GM21737 (cell line): Measurements from ENCODE around the gene FKBP2.

ENCODE experiments used
- ATAC-seq: cut with Tn5 transposase; IDR thresholded peaks from one replicate; pipeline ENCODE4 v1.9.1; 2021; ENCODE audit warnings: mild to moderate bottlenecking, moderate library complexity; ENCODE audit not compliant: unreplicated experiment

The FKBP2 gene

DNA sequence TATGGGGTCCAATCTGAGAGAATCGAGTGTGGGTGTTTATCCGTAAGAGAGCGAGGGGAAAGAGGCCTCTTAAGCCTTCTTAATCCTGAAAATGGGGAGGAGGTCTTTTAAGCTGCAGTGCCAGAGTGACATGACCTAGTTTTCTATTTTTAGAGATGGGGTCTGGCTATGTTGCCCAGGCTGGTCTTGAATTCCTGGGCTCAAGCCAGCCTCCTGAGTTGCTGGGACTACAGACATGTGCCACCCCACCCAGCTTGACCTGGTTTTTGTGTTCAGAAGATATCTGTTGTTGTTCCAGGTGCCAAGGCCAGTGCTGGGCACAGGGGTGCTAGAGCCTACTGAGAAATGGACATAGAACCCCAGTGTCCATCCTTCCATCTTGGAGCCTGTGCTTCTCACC lies 42.2 kb downstream of the FKBP2 start:
- ATAC-seq: no peak

DNA sequence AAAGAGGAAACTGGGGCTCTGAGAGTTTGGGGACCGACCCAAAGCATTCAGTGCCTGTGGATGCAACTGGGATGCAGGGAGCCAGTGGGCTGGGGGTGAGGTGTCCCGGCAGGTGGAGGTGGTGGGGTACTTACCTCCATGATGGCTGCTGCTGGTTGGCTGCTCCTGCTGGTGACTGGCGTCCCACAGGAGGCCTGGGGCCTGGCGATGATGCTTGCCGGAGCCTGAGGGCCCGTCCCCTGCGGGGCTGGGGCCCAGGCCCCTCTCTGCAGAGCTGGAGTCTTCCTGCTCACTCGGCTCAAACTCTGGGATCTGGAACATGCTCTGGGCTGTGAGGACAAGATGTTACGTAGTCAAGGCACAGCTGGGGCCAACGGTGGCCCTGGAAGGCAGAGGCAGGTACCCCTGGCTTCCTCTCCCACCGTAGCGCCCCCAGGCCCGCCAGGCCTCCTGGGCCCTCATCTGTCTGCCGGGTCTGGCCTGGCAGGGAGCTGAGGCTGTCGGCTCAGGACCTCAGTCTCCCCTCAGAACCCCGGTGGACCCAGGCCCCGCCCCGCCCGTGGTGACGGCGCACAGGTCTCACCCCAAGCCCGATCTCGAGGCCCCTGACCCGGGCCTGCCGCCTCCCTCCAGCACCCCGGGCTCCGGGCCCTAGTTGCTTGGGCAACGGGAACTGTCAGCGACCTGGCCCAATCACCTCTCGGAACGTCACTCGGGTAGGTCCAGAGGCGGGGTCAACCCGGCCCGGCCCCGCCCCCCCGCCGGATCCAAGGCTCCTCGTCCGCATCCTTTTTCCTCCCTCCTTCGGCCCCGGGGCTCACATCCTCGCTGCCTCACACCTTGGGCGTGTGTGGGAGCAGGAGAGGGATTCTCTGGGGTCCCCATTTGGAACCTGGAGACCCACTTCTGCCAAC lies 43.4 kb downstream of the FKBP2 start, which contains the start of gene BAD:
Gene BAD, minus strand, starts transcription at position 618 of the 914 bp plus-strand sequence. Its CDS starts 297 bp downstream, at position 321.
- ATAC-seq: peak; percentile 65

DNA sequence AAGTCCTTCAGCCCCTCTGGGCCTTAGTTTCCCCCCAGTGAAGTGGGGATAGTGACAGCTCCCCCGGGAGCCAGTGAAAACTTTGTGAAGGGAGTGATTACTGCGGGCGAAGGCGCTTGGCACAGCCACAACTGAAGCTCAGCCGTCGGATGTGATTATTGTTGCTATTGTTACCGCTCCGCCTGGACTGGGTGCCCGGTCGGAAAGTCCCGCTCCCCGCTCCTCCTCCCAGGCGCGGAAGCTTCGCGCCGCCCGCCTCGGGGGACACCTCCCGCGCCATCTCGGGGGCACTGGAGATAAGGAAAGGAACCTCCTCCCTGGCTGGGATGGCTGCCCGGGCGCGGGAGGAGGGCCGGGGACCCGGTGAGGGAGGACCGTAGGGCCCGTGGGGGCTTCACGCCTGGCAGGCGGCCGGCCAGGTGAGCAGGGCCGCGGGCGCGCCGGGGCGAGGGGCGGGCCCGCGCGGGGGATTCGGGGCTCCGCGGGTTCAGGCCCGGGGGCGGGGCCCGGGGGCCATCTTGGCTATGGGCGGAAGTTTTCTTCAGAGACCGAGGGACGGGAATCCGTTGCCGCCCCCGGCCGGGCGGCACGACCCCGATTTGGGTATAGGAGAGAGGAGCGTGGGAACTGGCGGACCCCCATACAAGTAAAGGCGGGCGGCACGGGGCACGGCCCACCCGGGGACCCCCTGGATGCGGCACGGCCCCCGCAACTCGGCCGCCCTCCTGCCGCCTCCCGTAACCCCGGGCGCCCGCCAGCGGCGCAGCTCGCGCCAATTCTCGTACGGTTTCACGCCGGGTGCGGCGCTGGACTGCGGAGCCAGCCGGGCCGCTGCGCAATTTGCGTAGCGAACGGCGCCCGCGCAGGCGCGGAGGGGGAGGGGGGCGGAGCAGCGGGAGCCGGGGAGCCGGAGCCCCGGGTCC lies 44.3 kb downstream of the FKBP2 start, which contains the start of gene GPR137:
Gene GPR137, plus strand, starts transcription at position 887 of the 923 bp plus-strand sequence. CDS start 677 bp downstream, outside the sequence.
- ATAC-seq: peak; percentile 49

DNA sequence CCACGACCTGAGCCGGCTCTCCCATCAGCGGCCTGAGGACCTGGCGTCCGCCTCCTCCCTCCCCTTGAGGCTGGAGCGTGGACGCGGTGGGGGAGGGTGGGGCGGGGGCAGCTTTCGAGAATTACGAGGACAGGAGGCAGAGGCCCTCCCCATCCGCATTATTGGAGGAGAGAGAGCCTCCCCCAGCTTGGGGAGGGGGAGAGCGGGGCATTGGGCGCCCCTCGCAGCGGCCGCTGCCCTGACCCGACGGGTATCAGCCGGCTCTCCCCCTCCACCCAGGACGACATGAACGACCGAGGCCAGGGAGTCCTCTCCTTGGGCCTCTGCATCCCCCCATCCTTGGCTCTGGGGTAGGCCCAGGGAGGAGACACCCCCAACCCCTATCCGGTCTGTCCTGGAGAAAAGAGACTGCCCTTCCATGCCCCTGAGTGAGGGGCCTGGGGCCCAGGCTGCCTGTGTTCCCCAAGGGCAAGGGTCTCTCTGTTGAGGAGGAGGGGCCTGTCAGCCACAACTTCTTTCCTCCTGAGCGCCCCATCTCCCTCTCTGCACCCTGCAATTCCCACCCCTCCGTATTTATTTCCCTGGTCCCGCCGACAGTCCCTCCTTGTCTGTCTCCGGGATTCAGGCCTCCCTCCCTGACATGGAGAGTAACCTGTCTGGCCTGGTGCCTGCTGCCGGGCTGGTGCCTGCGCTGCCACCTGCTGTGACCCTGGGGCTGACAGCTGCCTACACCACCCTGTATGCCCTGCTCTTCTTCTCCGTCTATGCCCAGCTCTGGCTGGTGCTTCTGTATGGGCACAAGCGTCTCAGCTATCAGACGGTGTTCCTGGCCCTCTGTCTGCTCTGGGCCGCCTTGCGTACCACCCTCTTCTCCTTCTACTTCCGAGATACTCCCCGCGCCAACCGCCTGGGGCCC lies 45.2 kb downstream of the FKBP2 start:
- no peak for ATAC-seq

DNA sequence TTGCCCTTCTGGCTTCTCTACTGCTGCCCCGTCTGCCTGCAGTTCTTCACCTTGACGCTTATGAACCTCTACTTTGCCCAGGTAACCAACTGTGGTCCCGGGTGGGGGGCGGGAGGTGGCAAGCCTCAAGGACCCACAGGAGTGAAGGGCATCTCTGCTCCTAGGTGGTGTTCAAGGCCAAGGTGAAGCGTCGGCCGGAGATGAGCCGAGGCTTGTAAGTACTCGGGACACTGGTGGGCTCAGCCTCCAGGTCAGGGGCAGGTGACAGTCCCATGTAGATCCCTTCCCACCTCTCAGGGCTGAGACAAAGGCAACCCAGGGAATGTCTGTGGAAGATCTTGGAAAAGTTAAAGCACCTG lies 45.9 kb downstream of the FKBP2 start:
- no peak for ATAC-seq

DNA sequence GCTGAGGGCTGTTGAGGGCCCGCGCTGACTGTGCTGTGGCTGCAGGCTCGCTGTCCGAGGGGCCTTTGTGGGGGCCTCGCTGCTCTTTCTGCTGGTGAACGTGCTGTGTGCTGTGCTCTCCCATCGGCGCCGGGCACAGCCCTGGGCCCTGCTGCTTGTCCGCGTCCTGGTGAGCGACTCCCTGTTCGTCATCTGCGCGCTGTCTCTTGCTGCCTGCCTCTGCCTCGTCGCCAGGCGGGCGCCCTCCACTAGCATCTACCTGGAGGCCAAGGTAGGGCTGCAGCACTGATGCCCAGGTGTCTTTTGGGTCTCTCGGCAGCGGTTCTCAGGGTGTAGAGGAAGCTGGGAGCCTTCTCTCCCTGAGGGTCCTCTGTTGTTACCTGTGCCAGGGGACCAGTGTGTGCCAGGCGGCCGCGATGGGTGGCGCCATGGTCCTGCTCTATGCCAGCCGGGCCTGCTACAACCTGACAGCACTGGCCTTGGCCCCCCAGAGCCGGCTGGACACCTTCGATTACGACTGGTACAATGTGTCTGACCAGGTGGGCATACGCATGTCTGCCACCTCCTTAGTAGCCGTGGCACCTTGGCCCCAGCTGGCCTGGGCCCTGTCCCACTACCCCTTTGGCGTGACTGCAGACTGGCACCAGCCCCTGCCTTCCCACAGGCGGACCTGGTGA lies 46.9 kb downstream of the FKBP2 start:
- ATAC-seq: no peak

DNA sequence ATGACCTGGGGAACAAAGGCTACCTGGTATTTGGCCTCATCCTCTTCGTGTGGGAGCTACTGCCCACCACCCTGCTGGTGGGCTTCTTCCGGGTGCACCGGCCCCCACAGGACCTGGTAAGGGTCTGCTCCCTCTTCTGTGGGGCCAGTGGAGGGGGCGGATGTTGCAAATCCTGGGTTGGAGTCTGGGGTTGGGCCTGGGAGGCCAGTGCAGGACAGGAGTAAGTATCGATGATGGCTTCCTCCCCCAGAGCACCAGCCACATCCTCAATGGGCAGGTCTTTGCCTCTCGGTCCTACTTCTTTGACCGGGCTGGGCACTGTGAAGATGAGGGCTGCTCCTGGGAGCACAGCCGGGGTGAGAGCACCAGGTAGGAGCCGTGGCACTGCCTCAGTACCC lies 47.5 kb downstream of the FKBP2 start:
- no peak for ATAC-seq

DNA sequence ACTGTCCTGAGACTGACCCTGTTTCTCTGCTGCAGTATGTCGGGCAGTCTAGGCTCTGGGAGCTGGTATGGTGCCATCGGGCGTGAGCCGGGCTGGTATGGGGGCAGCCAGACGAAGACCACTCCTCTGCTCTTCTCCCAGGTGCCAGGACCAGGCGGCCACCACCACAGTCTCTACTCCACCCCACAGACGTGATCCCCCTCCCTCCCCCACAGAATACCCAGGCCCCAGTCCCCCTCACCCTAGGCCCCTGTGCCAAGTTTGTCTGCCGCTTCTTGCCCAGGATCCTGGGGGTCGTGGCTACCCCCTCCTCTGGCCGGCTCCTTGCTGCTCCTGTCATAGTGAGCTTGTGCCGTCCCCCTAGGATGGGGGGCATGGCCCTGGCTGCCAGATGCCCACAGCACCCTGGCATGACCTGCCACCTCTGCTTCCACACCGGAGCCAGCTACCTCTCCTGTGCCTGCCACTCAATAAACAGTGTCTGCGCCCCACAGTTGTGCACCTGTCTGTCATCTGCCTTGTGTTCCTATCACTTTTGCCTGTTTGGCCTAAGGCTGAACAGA lies 48.2 kb downstream of the FKBP2 start:
- ATAC-seq: no peak

DNA sequence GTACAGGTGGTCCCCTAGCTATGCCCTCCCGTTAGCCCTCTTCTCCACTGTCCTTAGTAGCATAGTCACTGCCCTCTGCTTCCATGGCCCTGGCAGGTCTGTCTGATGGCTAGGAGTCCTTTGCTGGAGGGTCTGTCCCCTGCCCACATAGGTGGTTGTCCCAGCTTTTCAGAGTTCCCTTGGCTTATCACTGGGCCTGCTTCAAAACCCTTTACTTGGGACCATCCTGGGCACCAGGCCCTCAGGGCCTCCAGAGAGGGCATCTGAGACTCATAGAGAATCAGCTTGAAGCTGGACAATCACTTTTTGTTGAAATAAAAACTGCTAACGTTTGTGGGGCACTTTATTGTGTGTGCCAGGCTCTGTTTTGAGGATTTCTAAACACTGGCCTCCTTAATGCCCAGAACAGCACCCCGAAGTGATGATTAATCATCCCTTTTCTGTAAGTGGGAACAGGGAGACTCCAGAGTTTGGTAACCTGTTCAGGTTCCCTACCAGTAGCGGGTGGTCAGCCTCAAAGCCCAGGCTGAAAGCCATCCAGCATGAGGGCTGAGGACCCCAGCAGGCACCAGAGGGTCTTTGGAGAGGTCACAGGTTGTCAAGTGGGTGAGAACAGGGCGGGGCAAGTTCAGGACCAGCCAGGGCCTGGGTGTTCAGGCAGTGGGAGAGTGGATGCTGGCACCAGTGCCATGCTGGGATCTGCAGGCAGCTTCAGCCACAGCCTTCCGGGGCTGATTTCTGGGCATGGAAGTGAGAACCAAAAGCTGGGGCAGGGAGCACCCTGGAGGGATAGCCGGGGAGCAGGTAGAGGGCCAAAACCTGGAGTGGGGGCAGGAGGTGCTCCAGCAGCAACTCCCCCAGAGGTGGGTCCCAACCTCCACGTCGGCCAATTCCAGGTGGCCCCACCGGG lies 49.7 kb downstream of the FKBP2 start:
- ATAC-seq: no peak

DNA sequence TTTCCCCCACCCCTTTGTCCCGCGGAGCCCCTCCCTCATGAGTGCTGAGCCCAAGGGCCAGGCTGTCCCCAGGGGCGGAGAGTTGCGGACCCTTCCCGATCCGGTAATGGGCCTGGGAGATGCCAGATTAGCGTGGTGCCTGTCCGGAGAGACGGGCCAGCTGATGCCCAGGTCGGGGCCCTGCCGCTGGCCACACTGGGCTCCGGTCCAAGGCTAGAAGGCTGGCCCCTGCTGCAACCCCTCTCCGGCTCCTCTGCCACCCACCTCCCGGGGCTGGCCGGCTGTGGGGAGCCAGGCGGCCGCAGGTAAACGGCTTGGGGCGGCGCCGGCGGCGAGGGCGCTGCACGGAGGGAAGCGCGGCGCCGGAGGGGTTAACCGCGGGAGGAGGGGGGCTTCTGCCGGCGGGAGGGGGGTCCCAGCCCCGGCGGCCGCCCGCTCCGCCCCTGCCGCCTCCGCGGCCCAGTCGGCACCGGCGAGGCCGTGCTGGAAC lies 50.4 kb downstream of the FKBP2 start, which contains the start of gene KCNK4:
Gene KCNK4, plus strand, starts transcription at position 41 of the 490 bp plus-strand sequence. CDS start 1,717 bp downstream, outside the sequence.
- no peak for ATAC-seq

DNA sequence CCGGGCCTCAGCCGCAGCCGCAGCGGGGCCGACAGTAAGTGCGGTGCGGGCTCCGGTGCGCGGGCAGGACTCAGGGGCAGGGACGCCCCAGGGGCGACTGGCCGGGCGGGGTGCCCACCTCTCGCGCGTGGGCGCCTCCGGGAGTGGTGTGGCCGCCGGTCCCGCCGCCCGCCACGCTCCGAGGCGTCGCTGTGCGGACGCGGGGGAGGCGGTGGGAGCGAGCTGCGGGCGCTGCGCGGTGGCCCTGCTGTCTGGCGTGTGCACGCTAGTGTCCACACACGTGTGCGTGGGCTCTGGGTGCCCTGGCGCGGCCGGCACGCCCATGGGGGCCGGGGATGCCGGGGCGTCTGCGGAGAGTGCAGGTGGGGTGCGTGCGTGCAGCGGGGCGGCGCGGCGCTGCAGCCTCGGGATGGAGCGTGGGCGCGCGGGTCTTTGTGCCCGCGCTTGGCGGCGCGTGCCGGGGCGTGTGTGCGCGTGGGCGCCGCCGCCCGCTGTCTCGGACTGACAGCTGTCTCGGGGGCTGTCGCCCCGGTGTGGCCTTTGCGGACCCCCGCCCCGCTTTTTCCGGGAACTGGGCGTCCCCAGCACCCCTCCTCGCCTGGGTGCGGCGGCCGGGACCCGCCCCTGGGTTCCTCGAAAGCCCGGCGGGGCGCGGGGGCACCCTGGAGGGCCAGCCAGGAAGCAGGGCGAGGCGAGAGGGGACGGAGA lies 51.0 kb downstream of the FKBP2 start:
- ATAC-seq: no peak

DNA sequence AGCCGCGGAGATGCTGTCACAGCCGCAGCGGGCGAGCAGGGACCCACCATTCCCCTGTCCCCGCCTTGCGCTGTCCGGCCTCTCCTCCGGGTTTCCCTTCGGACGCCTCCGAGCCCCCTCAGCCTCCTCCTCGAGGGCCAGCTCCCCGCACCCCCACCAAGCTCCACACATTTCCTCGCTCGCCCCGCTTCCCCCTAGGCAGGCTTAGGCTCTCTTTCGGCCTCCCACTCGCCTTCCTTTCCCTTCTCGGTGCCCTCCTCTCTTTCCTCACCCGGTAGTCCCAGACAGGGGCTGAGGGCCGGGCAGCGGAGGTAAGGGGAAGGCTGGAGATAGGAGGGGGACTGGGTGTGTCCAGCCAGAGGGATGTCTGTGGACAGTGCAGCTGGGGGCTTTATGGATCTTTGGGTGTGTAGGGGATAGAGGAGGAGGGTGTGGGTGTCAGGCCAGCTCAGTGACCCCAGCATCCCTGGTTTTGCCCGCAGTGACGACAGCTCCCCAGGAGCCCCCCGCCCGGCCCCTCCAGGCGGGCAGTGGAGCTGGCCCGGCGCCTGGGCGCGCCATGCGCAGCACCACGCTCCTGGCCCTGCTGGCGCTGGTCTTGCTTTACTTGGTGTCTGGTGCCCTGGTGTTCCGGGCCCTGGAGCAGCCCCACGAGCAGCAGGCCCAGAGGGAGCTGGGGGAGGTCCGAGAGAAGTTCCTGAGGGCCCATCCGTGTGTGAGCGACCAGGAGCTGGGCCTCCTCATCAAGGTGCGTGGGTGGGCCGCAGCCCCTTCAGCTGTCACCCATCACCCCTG lies 51.8 kb downstream of the FKBP2 start:
- ATAC-seq: no peak
